Transverse colon (tissue), 4 donors: ENCODE data around the gene JUND. TPM values are rescaled to one million over a fixed set of nuclear protein-coding genes. Genes with fewer than 3 reads are reported as not detected.
"Not testable (repeated sequence)": the region's sequence is repeated elsewhere in the genome, so short reads cannot be mapped to it uniquely, and the experiment has no call there.

Source experiments
- DNase-seq: peaks from one replicate; pipeline ENCODE4 v3.0.0-alpha.2; 2019
- H3K27ac ChIP-seq, 4 donors: fragments of 200-600 bp; sonication (generic); 2 replicates each; pipeline ENCODE4 v1.5.1; 2016 to 2018; ENCODE audit warnings: inconsistent platforms in 4 of 4
- H3K27me3 ChIP-seq: fragments of 200-600 bp; sonication (generic); 2 replicates; pipeline ENCODE4 v1.5.1; 2017; ENCODE audit warnings: inconsistent platforms
- H3K36me3 ChIP-seq, 4 donors: fragments of 200-600 bp; sonication (generic); 2 replicates each; pipeline ENCODE4 v1.5.1; 2017 to 2019; ENCODE audit warnings: inconsistent platforms in 4 of 4
- H3K4me1 ChIP-seq, 4 donors: fragments of 200-600 bp; sonication (generic); 2 replicates each; pipeline ENCODE4 v1.5.1; 2017 to 2020; ENCODE audit warnings: inconsistent platforms in 4 of 4
- H3K4me3 ChIP-seq, 4 donors: fragments of 200-600 bp; sonication (generic); 1 replicate in 1 of 4; 2 replicates in 3 of 4; pipeline versions ENCODE4 v1.5.1 to v1.6.1; 2017 to 2019; ENCODE audit warnings: inconsistent platforms in 4 of 4
- H3K9me3 ChIP-seq, 2 donors: fragments of 200-600 bp; sonication (generic); 2 replicates each; pipeline ENCODE4 v1.5.1; 2017 to 2019; ENCODE audit warnings: inconsistent platforms in 2 of 2
- EP300 ChIP-seq: sonication (generic); formaldehyde crosslinking; IDR thresholded peaks from one replicate; pipeline ENCODE4 v1.6.1; 2017; ENCODE audit warnings: antibody characterized with exemption, low read depth
- POLR2A ChIP-seq: fragments of 450-650 bp; IDR thresholded peaks from one replicate; pipeline ENCODE4 v1.6.1; 2016; ENCODE audit warnings: antibody characterized with exemption, mild to moderate bottlenecking, moderate library complexity
- POLR2AphosphoS5 ChIP-seq, 3 donors: sonication (generic); formaldehyde crosslinking; IDR thresholded peaks; one replicate each; pipeline ENCODE4 v1.6.1; 2016; ENCODE audit warnings: antibody characterized with exemption in 3 of 3
- WGBS, 2 donors: methylation state at CpG; one replicate each; pipeline ENCODE4 v1.1.5; 2018; ENCODE audit warnings: low coverage in 1 of 2; 5-methylcytosine and 5-hydroxymethylcytosine counted together
- in situ Hi-C, 4 donors: fragments of 200-750 bp; cut with MboI; loops; one replicate each; pipeline versions ENCODE4 v1.15.0 to v1.15.1; 2017; ENCODE audit warnings: low sequenced_read_pairs in 3 of 4, low pct_ligation_motif_present in 1 of 4, low pct_unique_long_range_greater_than_20kb in 1 of 4
- intact Hi-C: fragments of 100-400 bp; cut with DNase I; formaldehyde crosslinking; loops from one replicate; pipeline ENCODE4 v1.15.1; 2023; ENCODE audit warnings: low total_unique reads
- total RNA-seq, 4 donors: library from RNA; depleted of rRNA; stranded (reverse); fragments of >200 nt; gene quantifications; one replicate each; pipeline ENCODE4 v1.1.0, GENCODE V29; 2016
- TF ChIP-seq, protein P1 (sequence below), 5 experiments: fragments of 200-600 bp in 3 of 5; fragments of 450-650 bp in 2 of 5; sonication (generic) in 3 of 5; IDR thresholded peaks; 1 replicate in 2 of 5; 2 replicates in 3 of 5; pipeline ENCODE4 v1.5.1; 2016 to 2017; ENCODE audit warnings: antibody characterized with exemption in 5 of 5, inconsistent platforms in 3 of 5, mild to moderate bottlenecking in 2 of 5, moderate library complexity in 1 of 5

The JUND gene
- total RNA-seq, 4 donors from 2014 or later: 714 to 2,423 (median 1,288) TPM

DNA sequence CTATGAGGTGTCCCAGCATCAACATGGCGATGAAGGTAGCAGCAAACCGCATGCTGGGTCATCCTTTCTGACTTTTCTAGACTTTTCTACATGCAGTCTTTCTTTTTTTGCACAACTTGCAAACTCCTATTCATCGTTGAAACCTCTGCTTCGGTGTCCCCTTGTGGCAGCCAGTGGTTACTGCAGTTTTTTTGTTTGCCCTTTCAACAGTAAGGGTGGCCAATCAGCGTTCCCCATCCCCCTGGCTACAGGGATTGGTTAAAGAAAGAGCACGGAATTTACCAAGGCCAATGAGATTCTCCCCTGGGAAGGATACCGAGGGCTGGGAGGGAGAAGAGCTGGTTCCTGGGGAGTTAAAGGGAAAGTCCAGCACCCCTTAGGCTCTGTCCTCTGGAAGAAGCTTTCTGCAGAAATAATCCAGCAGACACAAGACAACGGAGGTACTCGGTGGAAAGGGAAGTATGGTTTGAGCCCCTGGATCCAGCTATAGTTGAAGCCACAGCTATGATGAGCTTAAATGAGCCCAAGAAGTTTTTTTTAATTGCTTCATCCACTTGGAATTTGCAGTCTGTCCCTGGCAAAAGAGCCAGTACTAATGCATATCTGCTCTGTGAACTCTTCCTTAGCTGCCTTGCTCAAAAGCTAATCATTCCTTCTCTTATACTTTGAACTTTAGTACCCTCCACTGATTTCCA lies 47.1 kb upstream of the JUND start:
- TF ChIP-seq, protein P1, sequence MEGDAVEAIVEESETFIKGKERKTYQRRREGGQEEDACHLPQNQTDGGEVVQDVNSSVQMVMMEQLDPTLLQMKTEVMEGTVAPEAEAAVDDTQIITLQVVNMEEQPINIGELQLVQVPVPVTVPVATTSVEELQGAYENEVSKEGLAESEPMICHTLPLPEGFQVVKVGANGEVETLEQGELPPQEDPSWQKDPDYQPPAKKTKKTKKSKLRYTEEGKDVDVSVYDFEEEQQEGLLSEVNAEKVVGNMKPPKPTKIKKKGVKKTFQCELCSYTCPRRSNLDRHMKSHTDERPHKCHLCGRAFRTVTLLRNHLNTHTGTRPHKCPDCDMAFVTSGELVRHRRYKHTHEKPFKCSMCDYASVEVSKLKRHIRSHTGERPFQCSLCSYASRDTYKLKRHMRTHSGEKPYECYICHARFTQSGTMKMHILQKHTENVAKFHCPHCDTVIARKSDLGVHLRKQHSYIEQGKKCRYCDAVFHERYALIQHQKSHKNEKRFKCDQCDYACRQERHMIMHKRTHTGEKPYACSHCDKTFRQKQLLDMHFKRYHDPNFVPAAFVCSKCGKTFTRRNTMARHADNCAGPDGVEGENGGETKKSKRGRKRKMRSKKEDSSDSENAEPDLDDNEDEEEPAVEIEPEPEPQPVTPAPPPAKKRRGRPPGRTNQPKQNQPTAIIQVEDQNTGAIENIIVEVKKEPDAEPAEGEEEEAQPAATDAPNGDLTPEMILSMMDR (IDR thresholded peaks at IDR 0.05): peak; percentile 86 to 100 (median 93)
- TF ChIP-seq EP300 (no peak), POLR2AphosphoS5 (IDR thresholded peaks at IDR 0.05) (peak; percentile 20 to 89 (median 70))
- Histone ChIP-seq H3K36me3 (no peaks in the 10 kb centered on the region), H3K4me1 (peaks cover 15 to 30% (median 18%) of the 10 kb centered on the region in 4 donors), H3K27me3 (no peaks in the 10 kb centered on the region), H3K9me3 (no peaks in the 10 kb centered on the region), H3K27ac (peak overlapping the region; percentile 74 to 86 (median 80)), H3K4me3 (peak overlapping the region in 2 of 4 donors; percentile 18 to 34)
- DNase-seq: peak; percentile 94
- intact Hi-C loops (loop anchor here (5.0 kb wide), 1 partner anchor 51 kb away; no protein-coding TSS in a partner anchor), in situ Hi-C loops (loop anchor here in 2 of 4 donors (10.0 to 25.0 kb wide), 2 partner anchors 54 to 116 kb away; partner anchors contain the start of genes IQCN (in 2 of the 2) and RAB3A (in 1 of the 2))
- 0 to 3% methylated on average over 4 to 9 of the region's 9 CpGs for WGBS, 2 donors

DNA sequence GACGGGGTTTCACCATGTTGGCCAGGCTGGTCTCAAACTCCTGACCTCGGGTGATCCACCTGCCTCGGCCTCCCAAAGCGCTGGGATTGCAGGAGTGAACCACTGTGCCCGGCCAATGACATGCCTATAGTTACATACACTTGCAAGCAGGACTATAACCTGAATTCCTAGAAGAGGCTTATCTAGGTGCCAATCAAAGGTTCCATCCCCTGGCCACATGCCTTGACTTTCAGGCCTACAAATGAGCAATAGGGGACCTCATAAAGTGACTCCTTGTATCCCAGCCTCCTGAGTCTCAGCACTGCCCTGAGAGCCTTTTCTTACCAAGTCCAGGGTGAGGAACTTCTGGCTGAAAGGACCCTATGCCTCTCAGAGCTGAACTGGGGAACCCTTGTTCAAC lies 45.4 kb upstream of the JUND start:
- Histone ChIP-seq H3K27me3 (no peaks in the 10 kb centered on the region), H3K4me3 (no peak overlapping the region), H3K9me3 (no peaks in the 10 kb centered on the region), H3K36me3 (no peaks in the 10 kb centered on the region), H3K27ac (no peak overlapping the region), H3K4me1 (peaks cover 25 to 41% (median 29%) of the 10 kb centered on the region in 4 donors)
- intact Hi-C loops: loop anchor here (5.0 kb wide), 1 partner anchor 49 kb away; no protein-coding TSS in a partner anchor
- DNase-seq: no peak
- no peak for TF ChIP-seq POLR2A
- TF ChIP-seq POLR2AphosphoS5 (IDR thresholded peaks at IDR 0.05): no peak
- no peak for TF ChIP-seq EP300
- TF ChIP-seq, protein P1 (IDR thresholded peaks at IDR 0.05): no peak
- in situ Hi-C loops: loop anchor here in 2 of 4 donors (10.0 to 25.0 kb wide), 2 partner anchors 52 to 114 kb away; partner anchors contain the start of genes IQCN (in 2 of the 2) and RAB3A (in 1 of the 2)
- WGBS, 2 donors: 89% methylated on average over 5 of the region's 5 CpGs; no CpG with 5 or more reads in 1 of the 2 donors

GRCh38 chr19:18324373-18324731 lies 42.9 kb upstream of the JUND start:
- in situ Hi-C loops: loop anchor here (5.0 to 10.0 kb wide), 2 partner anchors 47 to 50 kb away; partner anchors contain the start of gene IQCN (in 2 of the 4)
- H3K27me3 ChIP-seq, H3K9me3 ChIP-seq, intact Hi-C loops, H3K4me3 ChIP-seq, H3K36me3 ChIP-seq, DNase-seq: not testable (repeated sequence)
- 48 to 80% methylated on average over 2 to 6 of the region's 6 CpGs for WGBS, 2 donors
- Histone ChIP-seq H3K4me1 (peaks cover 36 to 58% (median 48%) of the 10 kb centered on the region in 4 donors), H3K27ac (peak overlapping the region; percentile 95 to 98 (median 97))

GRCh38 chr19:18322759-18323460 lies 41.5 kb upstream of the JUND start, which contains the start of gene LSM4:
Gene LSM4 (minus strand): TSS chr19:18323076. CDS start chr19:18323020, 56 bp downstream.
- DNase-seq: peak; percentile 100
- no peaks in the 10 kb centered on the region for H3K9me3 ChIP-seq
- H3K27me3 ChIP-seq: no peaks in the 10 kb centered on the region
- intact Hi-C loops (no loop called here), in situ Hi-C loops (loop anchor here (5.0 to 10.0 kb wide), 2 partner anchors 46 to 48 kb away; partner anchors contain the start of gene IQCN (in 2 of the 4))
- WGBS, 2 donors: 0 to 1% methylated on average over 1 to 68 of the region's 75 CpGs
- no peaks in the 10 kb centered on the region for H3K36me3 ChIP-seq
- H3K4me1 ChIP-seq: peaks cover 41 to 60% (median 54%) of the 10 kb centered on the region in 4 donors
- peak within 1 kb of the TSS; percentile 95 to 98 (median 97) for H3K27ac ChIP-seq
- H3K4me3 ChIP-seq: peak within 1 kb of the TSS; percentile 55 to 78 (median 68)
- TF ChIP-seq POLR2A (peak; percentile 93), EP300 (no peak), POLR2AphosphoS5 (IDR thresholded peaks at IDR 0.05) (peak; percentile 89 to 93 (median 92))
- TF ChIP-seq, protein P1 (IDR thresholded peaks at IDR 0.05): peak in 2 of 5 experiments; percentile 26 to 51
